Mucosa of descending colon (tissue), 3 donors: ENCODE data around the gene VPREB3. TPM values are rescaled to one million over a fixed set of nuclear protein-coding genes. Genes with fewer than 3 reads are reported as not detected.

ENCODE experiments used
- ATAC-seq: fragments of 200-7000 bp; cut with Tn5 transposase; one replicate; pipeline ENCODE4 v1.9.1; 2020; ENCODE audit warnings: mild to moderate bottlenecking, moderate library complexity
- DNase-seq, 3 donors: peaks; one replicate each; pipeline ENCODE4 v3.0.0-alpha.2; 2020
- H3K36me3 ChIP-seq: fragments of 200-600 bp; one replicate; pipeline ENCODE4 v1.8.0; 2021; ENCODE audit warnings: low read depth, mild to moderate bottlenecking
- H3K4me1 ChIP-seq: fragments of 200-600 bp; one replicate; pipeline ENCODE4 v1.8.0; 2021; ENCODE audit warnings: low read depth, mild to moderate bottlenecking
- H3K4me3 ChIP-seq: fragments of 200-600 bp; one replicate; pipeline ENCODE4 v1.8.0; 2021; ENCODE audit warnings: mild to moderate bottlenecking
- H3K9me3 ChIP-seq: fragments of 200-600 bp; one replicate; pipeline ENCODE4 v1.8.0; 2021; ENCODE audit warnings: mild to moderate bottlenecking
- intact Hi-C, 2 donors: fragments of 100-400 bp; cut with DNase I in 1 of 2; cut with micrococcal nuclease in 1 of 2; formaldehyde crosslinking; loops; one replicate each; pipeline versions ENCODE4 v1.11.0 to v1.11.1; 2022; cut with DNase I, micrococcal nuclease
- total RNA-seq, 3 donors: library from RNA; stranded (reverse); fragmentation: NEBNext Ultra II Directional in 2 of 3; extraction: Animal tissue kit (Norgen Biotek cat#: 25700) in 2 of 3; gene quantifications; one replicate each; pipeline versions ENCODE4 v1.2.1 to v1.2.4, GENCODE V29; 2021 to 2023
- TF ChIP-seq, protein P1 (sequence below): fragments of 200-600 bp; IDR thresholded peaks from one replicate; pipeline ENCODE4 v1.8.0; 2022; ENCODE audit warnings: antibody characterized with exemption, mild to moderate bottlenecking
- donor health status: DM: no; HTN: no; CAD: no; lungs with moderate emphysema.
- donor health status: DM: no; HTN: no; CAD: no.
- donor health status: DM: no; HTN: yes; CAD: no.

VPREB3 gene
- total RNA-seq, 3 donors from 2014 or later: 0.79 to 1.8 (median 1.2) TPM

DNA sequence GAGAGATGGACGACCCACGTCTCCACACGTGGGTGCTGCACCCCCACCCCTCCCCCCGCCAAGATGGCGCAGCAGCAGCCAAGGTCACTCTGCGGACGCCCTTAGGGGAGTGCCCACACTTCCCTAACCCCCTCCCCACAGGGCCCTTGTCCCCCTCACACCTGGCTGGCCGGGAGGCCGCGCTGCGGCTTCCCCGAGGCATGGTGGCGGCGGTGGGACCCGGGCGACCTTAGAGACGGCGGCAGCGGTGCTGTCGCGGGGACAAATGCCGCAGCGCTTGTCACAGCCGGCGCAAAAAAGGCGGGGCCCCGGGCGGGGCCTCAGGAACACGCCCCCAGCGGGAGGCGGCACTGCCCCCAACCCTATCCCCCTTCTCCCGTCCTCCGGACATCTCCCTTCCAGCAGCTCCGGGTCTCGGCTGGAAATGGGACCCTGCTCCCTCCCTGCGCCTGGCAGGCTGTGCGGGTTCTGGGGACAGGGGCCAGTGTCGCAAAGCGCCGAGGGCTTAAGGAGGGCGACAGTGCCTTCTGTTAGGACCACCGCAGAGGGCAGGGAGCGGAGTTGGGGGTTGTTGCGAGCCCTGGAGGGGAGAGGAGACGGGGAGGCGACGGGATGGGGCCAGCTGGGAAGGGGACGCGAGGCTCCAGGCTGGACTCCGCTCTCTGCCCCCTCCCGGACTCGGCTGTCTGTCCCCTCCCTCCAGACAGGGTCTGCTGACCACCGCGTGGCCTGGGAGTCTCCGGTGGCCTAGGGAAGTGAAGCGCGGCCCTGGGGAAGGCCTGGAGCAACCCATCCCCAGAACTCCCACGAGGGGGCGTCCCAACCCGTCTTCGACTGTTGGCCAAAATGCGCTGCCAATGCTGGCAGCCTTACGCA, 13.7 kb upstream of the VPREB3 start, which contains the start of gene CHCHD10:
TSS of gene CHCHD10 (minus strand) at position 300 of the 876 bp plus-strand sequence. CDS start at position 202, 98 bp downstream.
- Histone ChIP-seq H3K4me1 (peaks cover 30% of the 10 kb centered on the region), H3K4me3 (peak within 1 kb of the TSS; percentile 67), H3K36me3 (no peaks in the 10 kb centered on the region), H3K9me3 (no peaks in the 10 kb centered on the region)
- peak; percentile 86 for ATAC-seq
- intact Hi-C loops: loop anchor here in 1 of 2 donors (5.0 kb wide), 1 partner anchor 89 kb away; the partner anchor contains the start of gene SLC2A11
- DNase-seq: peak; percentile 92 to 93 (median 92)
- TF ChIP-seq, protein P1, sequence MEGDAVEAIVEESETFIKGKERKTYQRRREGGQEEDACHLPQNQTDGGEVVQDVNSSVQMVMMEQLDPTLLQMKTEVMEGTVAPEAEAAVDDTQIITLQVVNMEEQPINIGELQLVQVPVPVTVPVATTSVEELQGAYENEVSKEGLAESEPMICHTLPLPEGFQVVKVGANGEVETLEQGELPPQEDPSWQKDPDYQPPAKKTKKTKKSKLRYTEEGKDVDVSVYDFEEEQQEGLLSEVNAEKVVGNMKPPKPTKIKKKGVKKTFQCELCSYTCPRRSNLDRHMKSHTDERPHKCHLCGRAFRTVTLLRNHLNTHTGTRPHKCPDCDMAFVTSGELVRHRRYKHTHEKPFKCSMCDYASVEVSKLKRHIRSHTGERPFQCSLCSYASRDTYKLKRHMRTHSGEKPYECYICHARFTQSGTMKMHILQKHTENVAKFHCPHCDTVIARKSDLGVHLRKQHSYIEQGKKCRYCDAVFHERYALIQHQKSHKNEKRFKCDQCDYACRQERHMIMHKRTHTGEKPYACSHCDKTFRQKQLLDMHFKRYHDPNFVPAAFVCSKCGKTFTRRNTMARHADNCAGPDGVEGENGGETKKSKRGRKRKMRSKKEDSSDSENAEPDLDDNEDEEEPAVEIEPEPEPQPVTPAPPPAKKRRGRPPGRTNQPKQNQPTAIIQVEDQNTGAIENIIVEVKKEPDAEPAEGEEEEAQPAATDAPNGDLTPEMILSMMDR: peak; percentile 73

DNA sequence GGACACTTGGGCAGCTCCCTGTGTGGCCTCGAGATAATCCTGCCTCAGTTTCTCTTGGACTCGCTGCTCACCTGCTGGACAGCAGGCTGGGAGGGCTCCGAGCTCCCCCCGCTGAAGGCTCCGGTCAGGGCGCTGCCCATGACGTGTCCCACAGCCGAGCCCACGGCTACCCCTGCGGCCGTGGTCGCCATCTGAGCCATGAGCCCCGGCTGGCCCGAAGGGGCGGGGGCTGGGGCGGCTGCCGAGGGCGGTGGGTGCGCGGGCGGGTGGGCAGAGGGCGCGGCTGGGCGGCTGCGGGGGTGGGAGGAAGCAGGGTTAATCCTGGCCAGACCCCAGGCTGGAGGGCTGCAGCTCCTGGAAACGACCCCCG, 13.1 kb upstream of the VPREB3 start:
- Histone ChIP-seq H3K4me1 (peaks cover 28% of the 10 kb centered on the region), H3K9me3 (no peaks in the 10 kb centered on the region), H3K36me3 (no peaks in the 10 kb centered on the region), H3K4me3 (peak overlapping the region; percentile 67)
- no peak for DNase-seq
- TF ChIP-seq, protein P1: no peak
- peak; percentile 4 for ATAC-seq
- intact Hi-C loops: loop anchor here in 1 of 2 donors (5.0 kb wide), 1 partner anchor 90 kb away; the partner anchor contains the start of gene SLC2A11

DNA sequence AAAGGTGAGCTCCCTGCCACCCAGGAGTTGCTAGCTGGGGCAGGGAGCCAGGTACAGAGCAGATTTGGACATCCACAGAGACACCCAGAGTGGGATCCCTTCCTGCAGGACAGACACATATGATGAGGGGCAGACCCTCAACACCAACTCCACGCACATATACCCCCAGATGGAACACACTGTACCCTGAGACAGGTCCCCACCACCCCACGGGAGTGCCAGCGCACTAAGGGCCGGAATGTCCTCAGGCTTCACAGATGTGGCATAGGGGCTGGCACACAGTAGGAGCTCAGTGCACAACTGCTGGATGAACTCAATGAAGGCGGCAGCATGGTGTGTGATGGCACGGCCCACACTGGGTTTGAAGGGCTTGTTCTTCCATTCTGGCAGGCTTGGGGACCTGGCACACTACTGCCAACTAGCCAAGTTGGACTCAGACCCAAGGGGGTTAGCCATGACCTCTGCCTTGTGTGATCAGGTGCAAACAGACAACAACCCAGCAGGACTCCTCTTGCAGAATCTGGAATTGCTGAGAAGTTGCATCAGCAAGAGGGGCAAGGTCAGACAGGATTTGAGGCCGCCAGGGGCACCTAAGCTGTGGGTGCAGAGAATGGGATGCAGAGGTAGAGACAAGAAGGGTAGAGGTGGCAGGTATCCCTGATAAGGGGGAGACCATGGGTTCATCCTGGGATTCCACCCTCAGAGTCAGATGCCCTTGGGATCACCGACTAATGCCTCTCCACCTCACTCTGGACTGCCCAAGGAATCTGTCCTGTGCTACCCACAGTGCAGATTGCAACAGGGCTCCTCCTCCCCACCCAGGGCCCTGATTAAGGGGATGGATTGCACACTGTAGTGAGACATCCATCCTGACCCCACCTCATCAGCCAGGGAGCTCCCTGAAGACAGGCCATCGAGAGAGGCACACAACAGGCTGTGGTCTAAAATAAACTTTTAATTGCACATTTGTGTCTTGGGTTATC, 11.0 kb upstream of the VPREB3 start:
- DNase-seq (no peak), ATAC-seq (no peak)
- H3K9me3 ChIP-seq: no peaks in the 10 kb centered on the region
- H3K4me1 ChIP-seq: peaks cover 19% of the 10 kb centered on the region
- no peaks in the 10 kb centered on the region for H3K36me3 ChIP-seq
- H3K4me3 ChIP-seq: no peak overlapping the region
- intact Hi-C loops: loop anchor here in 1 of 2 donors (5.0 kb wide), 1 partner anchor 92 kb away; the partner anchor contains the start of gene SLC2A11
- TF ChIP-seq, protein P1: no peak

DNA sequence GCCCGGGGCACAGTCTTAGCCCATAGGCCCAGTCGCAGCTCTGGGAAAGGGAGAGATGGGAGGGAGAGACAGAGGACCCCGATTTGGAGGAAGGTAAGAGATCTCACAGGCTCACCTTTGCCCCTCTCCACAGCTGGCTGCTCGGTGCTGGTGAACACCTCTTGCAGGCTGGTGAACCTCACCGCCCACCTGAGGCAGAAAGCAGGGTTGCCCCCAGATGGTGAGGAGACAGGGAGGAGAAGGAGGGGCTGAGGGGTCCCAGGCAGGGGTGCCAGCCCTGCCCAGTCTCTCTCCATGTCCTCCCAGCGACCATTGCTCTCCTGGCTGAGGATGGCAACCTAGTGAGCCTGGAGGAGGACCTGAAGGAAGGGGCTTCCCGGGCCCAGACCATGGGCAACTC, 9.7 kb upstream of the VPREB3 start:
- DNase-seq (no peak), ATAC-seq (no peak)
- intact Hi-C loops: no loop called here
- Histone ChIP-seq H3K36me3 (no peaks in the 10 kb centered on the region), H3K4me3 (no peak overlapping the region), H3K9me3 (no peaks in the 10 kb centered on the region), H3K4me1 (peaks cover 19% of the 10 kb centered on the region)
- TF ChIP-seq, protein P1: no peak

DNA sequence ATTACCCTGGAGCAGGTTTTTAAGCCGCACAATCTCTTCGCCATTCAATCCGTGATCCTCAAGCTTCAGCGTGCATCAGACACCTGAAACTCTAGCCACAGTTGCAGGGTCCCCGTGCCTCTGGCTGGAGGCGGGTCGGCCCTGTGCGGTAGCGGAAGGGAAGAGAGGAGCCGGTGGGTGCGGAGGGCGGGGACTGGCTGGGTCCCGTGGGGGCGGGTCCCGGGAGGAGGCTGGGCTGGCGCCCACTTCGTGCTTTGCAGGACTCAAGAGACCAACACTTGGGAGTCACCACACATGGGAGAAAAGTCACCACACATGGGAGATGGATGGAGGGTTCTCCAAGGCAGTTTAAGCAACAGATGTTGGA, 9.3 kb upstream of the VPREB3 start:
- DNase-seq (peak in 1 of 3 donors; percentile 55), ATAC-seq (no peak)
- Histone ChIP-seq H3K9me3 (no peaks in the 10 kb centered on the region), H3K4me3 (no peak overlapping the region), H3K36me3 (no peaks in the 10 kb centered on the region), H3K4me1 (peaks cover 19% of the 10 kb centered on the region)
- intact Hi-C loops: no loop called here
- TF ChIP-seq, protein P1: no peak
